DOHH2 (cell line): Measurements from ENCODE around the gene TRIM22.
A peak's percentile ranks its signal among the peaks of the same experiment; 100 is the strongest.
"Not testable (repeated sequence)": the region's sequence is repeated elsewhere in the genome, so short reads cannot be mapped to it uniquely, and the experiment has no call there.

Experiments used
- H3F3A ChIP-seq: fragments of 200-600 bp; sonication (generic), shearing (Covaris generic); 2 replicates; pipeline ENCODE4 v1.6.0; 2016; ENCODE audit warnings: antibody characterized with exemption, mild to moderate bottlenecking; ENCODE audit not compliant: control insufficient read depth, insufficient read depth
- H3K27ac ChIP-seq: fragments of 200-600 bp; sonication (generic); 2 replicates; pipeline ENCODE4 v1.5.1; 2014; ENCODE audit warnings: low read depth, mild to moderate bottlenecking, low read length, moderate library complexity
- H3K27me3 ChIP-seq: fragments of 200-600 bp; sonication (generic); 2 replicates; pipeline ENCODE4 v1.6.1; 2014; ENCODE audit warnings: mild to moderate bottlenecking, low read length, mixed read lengths; ENCODE audit not compliant: control insufficient read depth
- H3K36me3 ChIP-seq: fragments of 200-600 bp; sonication (generic); 2 replicates; pipeline ENCODE4 v1.6.1; 2014; ENCODE audit warnings: mild to moderate bottlenecking, low read length, moderate library complexity, mixed read lengths; ENCODE audit not compliant: control insufficient read depth
- H3K4me1 ChIP-seq: fragments of 200-600 bp; sonication (generic); 2 replicates; pipeline ENCODE4 v1.6.1; 2014; ENCODE audit warnings: mild to moderate bottlenecking, low read length, mixed read lengths; ENCODE audit not compliant: control insufficient read depth
- H3K4me2 ChIP-seq: fragments of 200-600 bp; sonication (generic); 2 replicates; pipeline ENCODE4 v1.6.0; 2014; ENCODE audit warnings: mild to moderate bottlenecking, low read length, moderate library complexity
- H3K4me3 ChIP-seq: fragments of 200-600 bp; sonication (generic); 2 replicates; pipeline ENCODE4 v1.5.1; 2014; ENCODE audit warnings: mild to moderate bottlenecking, low read length, mixed read lengths
- H3K79me2 ChIP-seq: fragments of 200-600 bp; sonication (generic); 2 replicates; pipeline ENCODE4 v1.6.1; 2014; ENCODE audit warnings: mild to moderate bottlenecking, low read length, mixed read lengths; ENCODE audit not compliant: control insufficient read depth
- H3K9me2 ChIP-seq: fragments of 200-600 bp; sonication (generic); replicated peaks from 2 replicates; pipeline ENCODE4 v1.6.1; 2014; ENCODE audit warnings: mild to moderate bottlenecking, low read length, mixed read lengths; ENCODE audit not compliant: control insufficient read depth
- H3K9me3 ChIP-seq: fragments of 200-600 bp; sonication (generic); 2 replicates; pipeline ENCODE4 v1.6.1; 2014; ENCODE audit warnings: antibody characterized with exemption, low read length, mixed read lengths; ENCODE audit not compliant: control insufficient read depth, insufficient read depth
- H4K20me1 ChIP-seq: fragments of 200-600 bp; sonication (generic); 2 replicates; pipeline ENCODE4 v1.6.0; 2014; ENCODE audit warnings: low read depth, mild to moderate bottlenecking, antibody characterized with exemption, low read length, moderate library complexity; ENCODE audit not compliant: control insufficient read depth, insufficient read depth
- EZH2phosphoT487 ChIP-seq: fragments of 200-600 bp; sonication (generic); IDR thresholded peaks from 2 replicates; pipeline ENCODE4 v1.6.1; 2017; ENCODE audit warnings: borderline replicate concordance, mild to moderate bottlenecking, antibody characterized with exemption, low read length, moderate library complexity, mixed read lengths
- TF ChIP-seq, protein P1 (sequence below): fragments of 200-600 bp; sonication (generic); IDR thresholded peaks from one replicate; pipeline ENCODE4 v1.5.1; 2014; ENCODE audit warnings: antibody characterized with exemption, mild to moderate bottlenecking, low read depth, low read length; ENCODE audit not compliant: poor library complexity, severe bottlenecking

Gene TRIM22

GRCh38 chr11:5683620-5684019 is 6.0 kb upstream of the TRIM22 start:
- H3K9me2 ChIP-seq, H4K20me1 ChIP-seq, H3F3A ChIP-seq, H3K4me3 ChIP-seq, H3K79me2 ChIP-seq, H3K27ac ChIP-seq, H3K4me2 ChIP-seq, H3K27me3 ChIP-seq, H3K36me3 ChIP-seq, H3K9me3 ChIP-seq: not testable (repeated sequence)
- peaks cover 17% of the 10 kb centered on the region for H3K4me1 ChIP-seq

DNA sequence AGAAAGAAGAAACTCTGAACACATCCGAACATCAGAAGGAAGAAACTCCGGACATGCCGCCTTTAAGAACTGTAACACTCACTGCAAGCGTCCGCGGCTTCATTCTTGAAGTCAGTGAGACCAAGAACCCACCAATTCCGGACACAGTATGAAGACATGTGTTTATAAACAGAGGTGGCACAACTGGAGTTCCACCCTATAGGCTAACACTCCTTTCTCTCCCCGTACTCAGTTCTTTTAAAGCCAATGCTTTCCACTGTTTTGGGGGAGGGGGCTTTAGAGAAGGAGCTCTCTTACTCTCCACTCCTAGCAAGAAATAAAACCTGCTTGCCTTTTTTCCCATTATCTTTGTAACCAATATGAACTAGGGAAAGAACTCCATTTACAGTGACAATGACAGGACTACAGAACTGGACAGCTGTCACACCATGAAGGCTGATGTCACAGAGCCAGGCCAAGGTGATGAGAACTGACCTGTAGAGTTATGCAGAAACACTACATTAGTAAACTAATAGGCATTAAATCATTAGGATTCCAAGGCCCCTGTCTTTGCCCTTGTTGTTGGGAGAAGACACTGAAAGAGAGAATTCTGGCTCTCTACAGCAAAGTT is 5.4 kb upstream of the TRIM22 start:
- Histone ChIP-seq H3F3A (peaks cover under 1% of the 10 kb centered on the region; the same call in 1 of the 2 replicates), H3K27me3 (no peaks in the 10 kb centered on the region), H3K4me1 (peaks cover 22% of the 10 kb centered on the region), H3K9me3 (no peaks in the 10 kb centered on the region), H3K4me2 (peak overlapping the region; percentile 72), H3K79me2 (no peaks in the 10 kb centered on the region), H3K4me3 (peak overlapping the region; percentile 65), H3K27ac (no peak overlapping the region), H4K20me1 (no peaks in the 10 kb centered on the region), H3K36me3 (no peaks in the 10 kb centered on the region), H3K9me2 (no peaks in the 10 kb centered on the region)
- no peak for TF ChIP-seq EZH2phosphoT487
- TF ChIP-seq, protein P1, sequence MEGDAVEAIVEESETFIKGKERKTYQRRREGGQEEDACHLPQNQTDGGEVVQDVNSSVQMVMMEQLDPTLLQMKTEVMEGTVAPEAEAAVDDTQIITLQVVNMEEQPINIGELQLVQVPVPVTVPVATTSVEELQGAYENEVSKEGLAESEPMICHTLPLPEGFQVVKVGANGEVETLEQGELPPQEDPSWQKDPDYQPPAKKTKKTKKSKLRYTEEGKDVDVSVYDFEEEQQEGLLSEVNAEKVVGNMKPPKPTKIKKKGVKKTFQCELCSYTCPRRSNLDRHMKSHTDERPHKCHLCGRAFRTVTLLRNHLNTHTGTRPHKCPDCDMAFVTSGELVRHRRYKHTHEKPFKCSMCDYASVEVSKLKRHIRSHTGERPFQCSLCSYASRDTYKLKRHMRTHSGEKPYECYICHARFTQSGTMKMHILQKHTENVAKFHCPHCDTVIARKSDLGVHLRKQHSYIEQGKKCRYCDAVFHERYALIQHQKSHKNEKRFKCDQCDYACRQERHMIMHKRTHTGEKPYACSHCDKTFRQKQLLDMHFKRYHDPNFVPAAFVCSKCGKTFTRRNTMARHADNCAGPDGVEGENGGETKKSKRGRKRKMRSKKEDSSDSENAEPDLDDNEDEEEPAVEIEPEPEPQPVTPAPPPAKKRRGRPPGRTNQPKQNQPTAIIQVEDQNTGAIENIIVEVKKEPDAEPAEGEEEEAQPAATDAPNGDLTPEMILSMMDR = no peak

DNA sequence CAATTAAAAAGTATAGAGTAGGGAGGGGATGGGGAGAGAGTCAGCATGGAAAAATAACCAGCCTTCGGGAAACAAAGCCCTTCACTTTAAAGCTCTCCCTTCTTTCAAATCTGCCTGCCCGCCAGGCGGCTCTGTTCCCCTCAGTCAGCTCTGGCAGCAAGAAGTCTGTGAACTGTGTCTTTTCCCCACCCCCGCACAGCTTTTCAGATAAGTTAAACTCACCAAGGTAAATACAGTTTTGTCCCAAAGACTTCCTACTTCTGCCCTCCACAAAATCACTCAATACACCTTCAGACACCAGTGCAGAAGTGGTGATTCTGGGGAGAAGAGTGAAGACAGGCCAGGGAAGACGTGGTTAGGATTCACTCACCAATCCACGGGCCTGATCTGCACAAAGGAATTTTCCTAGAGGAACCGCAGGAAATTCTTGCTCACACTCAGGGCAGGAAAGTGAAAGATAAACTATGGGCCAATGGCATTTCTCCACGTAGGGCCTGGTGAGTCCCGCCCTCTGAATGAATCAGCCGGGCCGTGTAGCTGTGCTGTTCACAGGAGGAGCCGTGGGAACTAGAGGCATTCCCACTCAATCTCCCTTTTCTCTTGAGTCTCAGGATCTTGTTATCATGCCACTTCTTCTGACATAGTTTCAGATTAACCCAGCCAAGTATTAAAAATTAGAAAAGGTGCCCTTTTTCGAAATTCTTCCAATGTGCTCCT is 4.8 kb upstream of the TRIM22 start, which contains the start of gene TRIM5:
TRIM5 (minus strand) TSS at position 429 of the 717 bp plus-strand sequence. CDS start 4,897 bp downstream, outside the sequence.
- H3K79me2 ChIP-seq = no peaks in the 10 kb centered on the region
- H4K20me1 ChIP-seq = no peaks in the 10 kb centered on the region
- H3K4me2 ChIP-seq = peak within 1 kb of the TSS; percentile 72
- H3K4me1 ChIP-seq = peaks cover 28% of the 10 kb centered on the region
- peaks cover 5% of the 10 kb centered on the region; the same call in 1 of the 2 replicates for H3F3A ChIP-seq
- no peak within 1 kb of the TSS for H3K27ac ChIP-seq
- H3K27me3 ChIP-seq = no peaks in the 10 kb centered on the region
- TF ChIP-seq EZH2phosphoT487 = no peak
- TF ChIP-seq, protein P1 = peak; percentile 61
- H3K36me3 ChIP-seq = no peaks in the 10 kb centered on the region
- H3K9me2 ChIP-seq = no peaks in the 10 kb centered on the region
- peak within 1 kb of the TSS; percentile 65 for H3K4me3 ChIP-seq
- H3K9me3 ChIP-seq = no peaks in the 10 kb centered on the region

GRCh38 chr11:5686426-5686825 is 3.2 kb upstream of the TRIM22 start:
- Histone ChIP-seq H3K27me3 (no peaks in the 10 kb centered on the region), H3F3A (peaks cover 7% of the 10 kb centered on the region; the same call in 1 of the 2 replicates), H3K27ac (no peak overlapping the region), H3K4me3 (no peak overlapping the region), H4K20me1 (no peaks in the 10 kb centered on the region), H3K4me2 (no peak overlapping the region), H3K4me1 (peaks cover 39% of the 10 kb centered on the region), H3K9me2 (no peaks in the 10 kb centered on the region), H3K9me3 (no peaks in the 10 kb centered on the region), H3K79me2 (peaks cover 11% of the 10 kb centered on the region), H3K36me3 (no peaks in the 10 kb centered on the region)
- TF ChIP-seq EZH2phosphoT487 = no peak
